ENCODE results near the gene METTL14.

METTL14 gene

DNA sequence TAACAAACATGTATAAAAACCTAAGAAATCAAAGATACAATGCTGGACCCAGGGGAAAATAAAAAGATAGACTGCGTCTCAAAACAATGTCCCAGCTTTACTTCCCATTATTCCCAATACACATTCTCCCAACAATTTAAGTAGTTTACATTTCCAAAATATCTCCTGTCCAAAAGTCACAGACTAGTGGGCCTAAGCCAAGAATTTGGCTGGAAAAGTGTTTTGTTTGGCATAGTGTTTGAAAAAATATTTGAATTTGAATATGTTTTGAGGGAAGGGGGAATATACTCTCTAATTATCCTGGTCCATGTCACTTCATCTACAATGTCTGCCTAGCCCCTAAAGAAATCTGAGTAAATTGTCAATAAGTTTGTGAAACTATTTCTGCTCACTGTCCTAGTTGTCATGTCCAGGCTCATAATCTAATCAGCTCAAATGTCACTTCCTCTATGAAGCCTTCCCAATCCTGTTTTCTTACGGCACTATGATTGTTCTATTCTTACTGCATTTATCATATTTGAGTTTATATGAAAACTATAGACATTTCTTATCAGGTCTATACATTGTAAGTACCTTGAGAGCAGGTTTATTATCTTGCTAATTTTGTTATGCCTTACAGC, 76.3 kb downstream of the METTL14 start:
- no peak for DNase-seq

DNA sequence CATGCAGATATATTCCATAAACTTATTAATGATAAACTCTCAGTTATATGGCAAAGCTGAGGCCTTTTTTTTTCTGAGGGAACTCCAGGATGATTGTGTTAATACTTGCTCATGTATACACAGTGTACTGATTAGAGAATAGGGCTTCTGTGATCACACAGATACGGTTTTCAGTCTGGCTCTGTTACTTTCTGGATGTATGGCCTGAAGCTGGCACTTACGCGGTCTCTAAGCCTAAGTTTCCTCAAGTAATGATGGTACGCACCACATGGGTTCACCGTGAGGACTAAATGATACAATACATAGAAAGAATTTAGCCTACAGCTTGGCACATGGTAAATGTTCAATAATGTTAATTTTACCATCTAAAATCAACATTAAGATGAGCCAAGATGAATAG, 77.0 kb downstream of the METTL14 start:
- DNase-seq = no peak

DNA sequence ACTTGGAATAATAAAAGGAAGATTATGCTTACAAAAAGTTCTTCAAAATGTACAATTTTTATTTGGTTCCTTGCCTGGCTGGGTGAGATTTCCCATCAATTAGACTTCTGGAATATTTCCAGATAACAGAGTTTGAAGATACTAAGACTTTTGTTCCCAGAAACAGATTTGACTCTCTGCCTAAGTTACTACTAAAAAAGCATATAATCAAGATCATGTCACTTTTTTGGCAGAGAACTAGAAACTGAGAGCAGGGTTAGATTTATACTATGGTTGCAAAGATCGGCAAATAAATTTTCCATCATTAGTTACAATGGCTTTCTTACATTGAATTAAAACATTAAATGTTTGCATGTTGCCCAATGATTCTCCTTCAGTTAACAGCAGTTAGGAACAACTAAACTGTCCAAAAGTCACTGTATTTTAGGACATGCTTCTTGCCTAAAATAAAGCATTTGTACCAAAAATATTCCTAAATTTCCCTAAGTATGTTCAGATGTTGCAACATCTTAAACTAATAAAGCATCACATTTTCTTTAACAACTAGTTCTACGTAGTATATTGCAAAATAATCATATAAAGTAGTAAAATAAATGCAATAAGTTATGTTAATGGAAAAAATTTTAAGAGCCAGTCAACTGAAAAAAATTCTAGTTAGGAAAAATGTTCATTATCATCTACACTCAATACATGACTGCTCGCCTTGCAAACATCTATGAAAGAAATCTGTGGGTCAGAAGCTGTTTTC, 77.7 kb downstream of the METTL14 start:
- DNase-seq = no peak

All from activated gamma-delta T cell treated with Interleukin-2 at 50 U/mL for 16 hours (primary cell).